Measurements from ENCODE around the gene NNAT. TPM values are rescaled to one million over a fixed set of nuclear protein-coding genes. Genes with fewer than 3 reads are reported as not detected.

Gene NNAT
- total RNA-seq, 1 experiment from 2014 or later, result 43.1 TPM

DNA sequence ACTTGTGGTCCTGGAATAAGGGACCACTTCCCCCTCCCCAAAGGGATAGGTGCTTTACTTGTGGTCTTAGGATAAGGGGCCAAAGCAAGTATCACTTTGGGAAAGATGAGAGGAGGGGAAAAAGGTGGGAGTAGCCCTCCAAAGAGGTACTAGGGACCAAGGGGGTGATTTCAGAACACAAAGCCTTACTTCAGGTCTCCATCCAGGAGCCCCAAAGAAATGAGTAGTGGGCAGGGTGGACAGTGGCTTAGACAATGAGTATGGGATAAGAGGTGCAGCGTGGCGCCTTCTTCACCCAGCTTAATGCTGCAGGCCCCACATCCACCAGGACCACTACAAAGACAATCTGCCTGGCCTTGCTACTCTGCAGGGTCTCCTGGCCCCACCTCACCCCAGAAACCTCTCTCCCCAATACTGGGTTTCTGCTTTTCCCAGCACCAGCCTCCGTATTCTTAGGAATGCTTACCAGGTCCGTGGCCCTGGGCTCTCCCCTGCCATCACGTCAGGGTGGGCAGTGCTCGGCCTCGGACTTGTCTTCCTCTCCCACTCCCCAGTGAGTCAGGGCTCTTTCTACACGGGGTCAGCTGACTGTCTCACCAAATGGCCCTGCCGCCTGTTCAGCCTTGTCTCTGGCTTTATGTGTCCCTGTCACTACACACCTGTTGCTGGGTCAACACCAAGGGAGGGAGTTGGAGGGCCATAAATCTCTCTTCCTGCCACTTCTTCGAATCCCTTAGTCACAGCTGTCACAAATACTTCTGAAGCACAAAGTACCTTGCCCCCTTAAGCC lies 3.1 kb downstream of the NNAT start:
- no peaks in the 10 kb centered on the region for H4K20me1 ChIP-seq (ENCODE audit: control insufficient read depth, insufficient read depth, insufficient read length)
- no peak overlapping the region for H4K8ac ChIP-seq (replicated peaks; ENCODE audit: insufficient read length, low read depth, low read length)
- no peak overlapping the region for H3K23ac ChIP-seq (ENCODE audit: insufficient read length, low read depth, low read length)
- Mint-ChIP-seq H3K27me3 (ENCODE audit: low read depth) (peaks cover 1% of the 10 kb centered on the region; the same call in 1 of the 2 replicates), H3K27ac (peak overlapping the region in 2 of 3 experiments; percentile 19 to 87; a peak in 2 of 7 replicates), H3K4me1 (peaks cover 66 to 73% of the 10 kb centered on the region in 2 experiments), H3K4me3 (peak overlapping the region in 1 of 2 experiments; percentile 30; a peak in 1 of 5 replicates), H3K36me3 (ENCODE audit: insufficient read depth in 1 of 3, low read depth in 3 of 3) (peaks cover 22 to 39% (median 37%) of the 10 kb centered on the region in 3 experiments), H3K9me3 (peaks cover 5 to 8% of the 10 kb centered on the region in 2 experiments; a peak in 3 of 5 replicates)
- no peak overlapping the region for H2BK120ac ChIP-seq (ENCODE audit: low read depth, low read length, poor library complexity, severe bottlenecking)
- H3K27ac ChIP-seq (ENCODE audit: insufficient read length, low read depth, low read length), result no peak overlapping the region
- H4K5ac ChIP-seq (ENCODE audit: insufficient read length, low read depth, low read length), result no peak overlapping the region
- H3K4me1 ChIP-seq (ENCODE audit: insufficient read depth, low read length), result peaks cover 11% of the 10 kb centered on the region; the same call in 1 of the 2 replicates
- no peak overlapping the region for H2AK5ac ChIP-seq (ENCODE audit: insufficient read length, low read length)
- no peak overlapping the region for H3K18ac ChIP-seq (ENCODE audit: insufficient read length, low read depth, low read length)
- H2BK12ac ChIP-seq (ENCODE audit: insufficient read length, low read depth, low read length), result no peak overlapping the region
- peaks cover 33% of the 10 kb centered on the region; the same call in 1 of the 2 replicates for H3K79me2 ChIP-seq (ENCODE audit: insufficient read depth, low read length)
- H3T11ph ChIP-seq (ENCODE audit: low read length), result no peak overlapping the region
- peaks cover 24% of the 10 kb centered on the region for H3K23me2 ChIP-seq (ENCODE audit: insufficient read length, low read depth, low read length, poor library complexity, severe bottlenecking)
- H3K56ac ChIP-seq (ENCODE audit: insufficient read length, low read depth, low read length), result no peak overlapping the region
- H4K91ac ChIP-seq (ENCODE audit: insufficient read length, low read depth, low read length), result no peak overlapping the region
- no peak overlapping the region; the same call in 1 of the 2 replicates for H3K14ac ChIP-seq (ENCODE audit: insufficient read depth, low read length)
- H3K27me3 ChIP-seq (ENCODE audit: insufficient read depth, low read length), result no peaks in the 10 kb centered on the region
- H3K4ac ChIP-seq (ENCODE audit: low read depth, low read length), result no peak overlapping the region
- no peak overlapping the region for H2BK20ac ChIP-seq (ENCODE audit: low read depth, low read length, poor library complexity, severe bottlenecking)
- H3K9me3 ChIP-seq (ENCODE audit: control insufficient read depth, low read depth, low read length), result no peaks in the 10 kb centered on the region
- no peak for DNase-seq
- H2AFZ ChIP-seq (ENCODE audit: low read length), result no peak overlapping the region
- H3K4me2 ChIP-seq (ENCODE audit: insufficient read depth, insufficient read length, low read length), result no peak overlapping the region
- no peak overlapping the region for H2BK5ac ChIP-seq (ENCODE audit: insufficient read length, low read length)
- no CpG with 5 or more reads among the region's 10 CpGs for WGBS (ENCODE audit: extremely low coverage, insufficient read length, low lambda C conversion rate)
- H3K79me1 ChIP-seq (ENCODE audit: insufficient read depth, low read depth, low read length, poor library complexity, severe bottlenecking), result peaks cover 16% of the 10 kb centered on the region
- no peak overlapping the region for H3K9ac ChIP-seq (ENCODE audit: extremely low read depth, insufficient read length, low read length)
- H2BK15ac ChIP-seq (ENCODE audit: low read depth, low read length), result no peak overlapping the region
- no peak for TF ChIP-seq CTCF (conservative IDR thresholded peaks at IDR 0.05)
